ENCODE measurements around the gene LETMD1. TPM values are rescaled to one million over a fixed set of nuclear protein-coding genes. Genes with fewer than 3 reads are reported as not detected.

The LETMD1 gene
- total RNA-seq, 4 donors from 2014 or later: 69.6 to 89.3 (median 80.9) TPM

DNA sequence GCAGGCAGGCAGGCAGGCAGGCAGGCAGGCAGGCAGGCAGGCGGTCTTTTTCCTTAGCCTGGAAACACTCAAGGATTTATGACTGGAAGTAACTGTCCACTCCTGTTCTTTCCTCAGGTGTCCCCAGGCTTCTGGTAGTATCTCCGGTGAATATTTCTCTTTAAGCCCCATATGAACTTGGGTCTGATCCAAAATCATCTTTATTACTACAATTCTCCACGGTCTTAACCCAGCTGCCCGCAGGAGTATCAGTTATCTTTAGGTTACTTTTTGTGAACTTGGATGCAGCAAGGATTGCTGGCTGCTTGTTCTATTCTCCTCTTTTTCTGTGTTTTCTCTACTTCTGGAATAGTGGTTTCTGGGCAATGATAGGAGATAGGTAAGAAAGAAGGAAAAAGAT, 32.0 kb downstream of the LETMD1 start:
- TF ChIP-seq, protein P1, sequence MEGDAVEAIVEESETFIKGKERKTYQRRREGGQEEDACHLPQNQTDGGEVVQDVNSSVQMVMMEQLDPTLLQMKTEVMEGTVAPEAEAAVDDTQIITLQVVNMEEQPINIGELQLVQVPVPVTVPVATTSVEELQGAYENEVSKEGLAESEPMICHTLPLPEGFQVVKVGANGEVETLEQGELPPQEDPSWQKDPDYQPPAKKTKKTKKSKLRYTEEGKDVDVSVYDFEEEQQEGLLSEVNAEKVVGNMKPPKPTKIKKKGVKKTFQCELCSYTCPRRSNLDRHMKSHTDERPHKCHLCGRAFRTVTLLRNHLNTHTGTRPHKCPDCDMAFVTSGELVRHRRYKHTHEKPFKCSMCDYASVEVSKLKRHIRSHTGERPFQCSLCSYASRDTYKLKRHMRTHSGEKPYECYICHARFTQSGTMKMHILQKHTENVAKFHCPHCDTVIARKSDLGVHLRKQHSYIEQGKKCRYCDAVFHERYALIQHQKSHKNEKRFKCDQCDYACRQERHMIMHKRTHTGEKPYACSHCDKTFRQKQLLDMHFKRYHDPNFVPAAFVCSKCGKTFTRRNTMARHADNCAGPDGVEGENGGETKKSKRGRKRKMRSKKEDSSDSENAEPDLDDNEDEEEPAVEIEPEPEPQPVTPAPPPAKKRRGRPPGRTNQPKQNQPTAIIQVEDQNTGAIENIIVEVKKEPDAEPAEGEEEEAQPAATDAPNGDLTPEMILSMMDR (IDR thresholded peaks at IDR 0.05; ENCODE audit: low read depth): no peak

GRCh38 chr12:51081421-51081820, 33.3 kb downstream of the LETMD1 start:
- TF ChIP-seq, protein P1 (IDR thresholded peaks at IDR 0.05; ENCODE audit: low read depth): no peak

DNA sequence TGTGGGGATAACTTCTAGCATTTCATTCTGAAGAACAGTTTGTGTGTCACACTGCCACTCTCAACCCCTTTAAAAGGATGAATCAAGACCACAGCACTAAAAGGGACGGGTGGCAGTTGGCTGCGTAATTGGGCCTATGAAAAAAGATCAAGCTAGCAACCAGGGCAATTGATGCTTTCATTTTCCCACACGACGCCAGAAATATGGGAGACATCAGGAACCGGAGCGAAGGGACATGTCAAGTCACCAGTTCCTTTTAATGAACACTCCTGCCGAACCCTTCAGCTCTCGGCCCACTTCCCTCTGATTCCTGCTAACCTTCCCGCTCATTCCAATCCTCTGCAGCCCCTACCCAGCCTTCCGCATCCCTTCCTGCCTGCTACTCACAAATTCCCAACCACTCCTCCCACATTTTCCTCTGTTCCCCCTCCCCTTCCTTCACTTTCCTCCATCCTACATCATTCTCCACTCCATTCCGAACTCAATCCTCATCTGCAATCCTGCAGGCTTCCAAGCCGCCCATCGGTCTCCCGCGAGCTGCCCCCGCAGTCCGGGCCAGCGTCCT, 34.5 kb downstream of the LETMD1 start:
- TF ChIP-seq, protein P1 (IDR thresholded peaks at IDR 0.05; ENCODE audit: low read depth): no peak

- TF ChIP-seq, protein P1 (IDR thresholded peaks at IDR 0.05; ENCODE audit: low read depth): no peak
These were observed 35.2 kb downstream of the LETMD1 start, which contains the start of gene CSRNP2 for GRCh38 chr12:51083126-51083833. CSRNP2 (minus strand) TSS chr12:51083596; CDS start chr12:51076561, 7,035 bp downstream.

DNA sequence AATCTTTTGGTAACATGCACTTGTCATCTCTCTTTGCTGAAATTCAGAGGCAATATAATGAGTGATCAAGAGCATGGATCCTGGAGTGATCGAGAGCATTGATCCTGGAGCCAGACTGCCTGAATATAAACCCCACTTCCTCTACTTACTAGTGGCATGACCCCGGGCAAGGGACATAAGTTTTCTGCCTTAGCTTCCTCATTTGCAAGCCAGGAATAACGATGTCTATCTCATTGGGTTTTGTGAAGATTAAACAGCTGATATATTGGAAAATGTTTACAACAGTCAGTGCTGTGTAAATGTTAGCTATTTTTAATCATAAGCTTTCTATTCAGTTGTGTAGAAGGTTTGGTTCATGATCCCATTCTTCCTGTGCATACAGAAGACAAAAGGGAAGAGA, 37.6 kb downstream of the LETMD1 start:
- TF ChIP-seq, protein P1 (IDR thresholded peaks at IDR 0.05; ENCODE audit: low read depth): no peak

DNA sequence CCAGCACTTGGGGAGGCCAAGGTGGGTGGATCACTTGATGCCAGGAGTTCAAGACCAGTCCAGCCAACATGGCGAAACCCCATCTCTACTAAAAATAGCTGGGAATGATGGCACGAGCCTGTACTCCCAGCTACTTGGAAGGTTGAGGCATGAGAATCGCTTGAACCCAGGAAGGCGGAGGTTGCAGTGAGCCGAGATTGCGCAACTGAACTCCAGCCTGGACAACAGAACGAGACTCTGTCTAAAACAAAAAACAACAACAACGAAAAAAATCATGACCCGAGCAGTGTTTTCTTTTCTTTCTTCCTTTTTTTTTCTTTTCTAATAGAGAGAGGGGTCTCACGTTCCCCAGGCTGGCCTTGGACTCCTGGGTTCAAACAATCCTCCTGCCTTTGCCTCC, 38.8 kb downstream of the LETMD1 start:
- TF ChIP-seq, protein P1 (IDR thresholded peaks at IDR 0.05; ENCODE audit: low read depth): no peak

GRCh38 chr12:51087818-51088217, 39.7 kb downstream of the LETMD1 start:
- TF ChIP-seq, protein P1 (IDR thresholded peaks at IDR 0.05; ENCODE audit: low read depth): no peak
